HG03139 (cell line): Measurements from ENCODE around the gene FRK.
"Not testable (repeated sequence)": the region's sequence is repeated elsewhere in the genome, so short reads cannot be mapped to it uniquely, and the experiment has no call there.

Experiments used
- ATAC-seq: cut with Tn5 transposase; IDR thresholded peaks from one replicate; pipeline ENCODE4 v1.9.1; 2021; ENCODE audit not compliant: unreplicated experiment

The FRK gene, protein sequence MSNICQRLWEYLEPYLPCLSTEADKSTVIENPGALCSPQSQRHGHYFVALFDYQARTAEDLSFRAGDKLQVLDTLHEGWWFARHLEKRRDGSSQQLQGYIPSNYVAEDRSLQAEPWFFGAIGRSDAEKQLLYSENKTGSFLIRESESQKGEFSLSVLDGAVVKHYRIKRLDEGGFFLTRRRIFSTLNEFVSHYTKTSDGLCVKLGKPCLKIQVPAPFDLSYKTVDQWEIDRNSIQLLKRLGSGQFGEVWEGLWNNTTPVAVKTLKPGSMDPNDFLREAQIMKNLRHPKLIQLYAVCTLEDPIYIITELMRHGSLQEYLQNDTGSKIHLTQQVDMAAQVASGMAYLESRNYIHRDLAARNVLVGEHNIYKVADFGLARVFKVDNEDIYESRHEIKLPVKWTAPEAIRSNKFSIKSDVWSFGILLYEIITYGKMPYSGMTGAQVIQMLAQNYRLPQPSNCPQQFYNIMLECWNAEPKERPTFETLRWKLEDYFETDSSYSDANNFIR

DNA sequence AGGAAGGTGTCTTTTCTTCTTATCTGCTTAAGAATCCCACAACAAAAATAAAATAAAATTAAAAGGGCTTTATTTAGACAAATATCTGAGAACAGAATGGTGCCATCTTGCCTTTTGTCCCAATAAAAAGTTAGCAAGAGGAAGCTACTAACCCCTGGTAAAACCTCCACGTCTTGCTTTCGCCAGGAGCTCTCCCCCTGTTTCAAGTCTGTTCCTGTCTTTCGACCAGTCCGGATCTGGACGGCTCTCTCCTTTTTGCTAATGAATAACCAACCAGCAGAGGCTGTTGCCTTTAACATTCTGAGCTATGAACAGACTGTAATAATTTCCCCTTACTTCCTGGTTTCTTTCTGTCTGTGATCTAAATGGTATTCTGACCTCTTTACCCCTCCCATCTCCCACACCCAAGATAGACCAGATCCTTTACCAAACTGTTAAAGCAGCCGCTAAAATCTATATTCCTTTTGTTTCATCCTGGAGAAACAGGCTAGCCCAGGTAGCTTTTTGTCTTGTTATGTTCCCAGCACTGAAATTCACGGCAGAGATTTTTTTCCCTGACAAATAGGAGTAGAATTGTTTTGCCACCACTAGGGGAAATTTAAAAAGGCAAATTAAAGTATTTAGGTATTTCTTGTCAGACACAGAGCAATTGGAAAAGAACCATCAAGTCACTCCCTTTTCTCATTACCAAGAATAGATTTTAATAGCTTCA, at the start of gene FRK:
Gene FRK (minus strand): TSS at position 320 of the 712 bp plus-strand sequence. CDS start 580 bp downstream, outside the sequence.
- ATAC-seq = no peak

DNA sequence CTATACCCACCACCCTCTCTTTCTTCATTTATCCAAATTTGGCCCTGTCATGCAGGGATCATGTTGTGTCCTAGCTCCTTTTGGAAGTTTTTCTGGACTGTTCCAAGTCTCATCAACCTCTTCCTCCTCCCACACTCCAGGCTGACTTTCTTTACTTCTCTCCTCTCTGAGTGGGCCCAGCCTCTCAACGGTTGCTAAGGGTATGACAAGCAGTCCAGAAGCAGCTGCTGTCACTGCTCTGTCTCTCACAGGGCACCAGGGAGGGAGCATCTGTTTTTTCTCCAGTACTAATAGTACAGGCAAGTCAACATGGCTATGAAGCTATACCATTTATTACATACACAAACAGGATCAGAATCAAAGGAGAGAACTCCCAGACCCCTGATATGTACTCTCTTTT, 48.1 kb upstream of the FRK start:
- no peak for ATAC-seq

DNA sequence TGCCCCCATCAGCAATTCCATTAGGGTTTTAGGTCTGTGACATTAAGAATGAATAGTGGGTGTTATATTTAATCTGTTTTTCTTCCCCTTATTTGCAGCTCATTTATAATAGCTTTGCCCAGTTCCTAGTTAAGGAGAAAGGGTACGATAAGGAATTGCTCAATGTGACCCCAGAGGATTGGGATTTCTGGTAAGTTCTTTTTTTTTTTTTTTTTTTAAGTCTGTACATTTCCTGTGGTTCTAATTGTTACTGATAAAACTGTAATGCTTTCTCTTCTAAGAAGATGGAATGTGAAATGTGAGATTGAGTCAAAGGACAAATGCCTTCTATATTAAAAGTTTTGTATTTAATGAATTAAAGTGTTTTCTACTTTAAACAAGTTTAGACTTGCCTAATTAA, 45.5 kb upstream of the FRK start:
- ATAC-seq = no peak

DNA sequence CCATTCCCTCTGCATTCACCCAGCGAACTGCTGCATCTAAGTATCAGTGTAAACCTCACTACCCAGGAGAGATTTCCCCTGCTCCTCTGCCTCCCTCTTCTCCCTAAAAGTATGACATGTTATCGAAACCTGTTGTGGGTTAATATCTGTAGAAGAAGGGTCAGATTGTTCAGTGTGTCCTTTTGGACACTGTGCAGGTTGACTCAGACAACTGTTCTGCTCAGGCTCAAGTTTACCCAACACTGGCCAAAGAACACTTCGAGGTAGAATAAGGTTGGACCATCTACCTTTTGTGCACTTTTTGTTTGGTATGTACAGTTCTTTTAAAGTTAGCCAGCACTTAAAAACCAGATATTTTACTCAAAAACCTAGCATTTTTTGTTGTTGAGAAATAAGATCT, 44.6 kb upstream of the FRK start:
- ATAC-seq = no peak

DNA sequence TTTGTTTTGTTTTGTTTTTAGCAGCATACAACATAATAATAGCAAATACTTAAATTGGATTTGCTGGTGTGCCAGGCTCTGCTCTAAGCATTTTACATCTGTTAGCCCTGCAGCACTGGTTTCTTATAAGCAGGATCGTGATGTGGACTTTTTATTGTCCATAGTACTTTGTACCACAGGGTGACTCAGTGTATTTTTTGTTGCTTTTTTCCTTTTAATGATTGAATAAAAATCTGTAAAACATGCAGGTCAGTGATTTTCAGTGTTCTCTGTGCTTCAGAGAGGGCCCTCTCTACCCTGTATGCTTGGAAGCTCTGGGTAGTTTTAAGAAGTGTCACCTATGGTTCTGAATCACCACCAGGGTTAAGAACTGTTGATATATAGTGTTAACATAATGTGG, 43.9 kb upstream of the FRK start:
- no peak for ATAC-seq

DNA sequence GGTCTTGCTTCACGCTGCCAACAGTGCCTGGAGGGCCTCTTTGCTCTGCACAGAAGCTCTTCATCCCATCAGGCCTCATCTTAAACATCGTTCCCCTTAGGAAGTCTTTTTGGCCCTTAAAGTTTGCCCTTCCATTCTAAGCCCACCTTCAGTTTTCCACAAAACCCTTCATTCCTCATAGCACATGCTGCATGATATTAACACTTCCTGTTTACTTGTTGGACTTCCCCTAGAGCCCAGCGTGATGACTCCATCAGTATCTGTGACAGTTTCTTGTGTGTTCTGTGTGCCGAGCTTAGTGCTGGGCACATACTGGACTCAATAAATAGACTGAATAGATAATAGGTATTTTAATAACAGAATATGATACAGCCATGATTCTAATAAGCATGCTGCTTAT, 42.2 kb upstream of the FRK start:
- ATAC-seq = no peak

DNA sequence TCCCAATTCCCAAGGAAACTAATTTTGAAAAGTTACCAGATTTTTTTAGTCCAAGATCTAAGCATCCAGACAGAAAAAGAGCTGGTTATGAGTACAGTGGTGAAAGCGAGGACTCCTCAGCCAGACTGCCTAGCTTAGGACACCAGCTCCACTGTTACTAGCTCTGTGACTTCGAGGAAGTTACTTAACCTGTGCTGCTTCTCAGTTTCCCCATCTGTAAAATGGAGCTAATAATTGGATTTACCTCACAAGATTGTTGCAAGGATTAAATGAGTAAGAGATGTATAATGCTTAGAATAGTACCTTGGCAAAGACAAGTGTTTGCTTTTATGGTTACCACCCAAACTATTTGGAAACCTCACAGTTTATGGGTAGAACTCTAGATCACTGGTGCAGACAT, 41.1 kb upstream of the FRK start:
- no peak for ATAC-seq

DNA sequence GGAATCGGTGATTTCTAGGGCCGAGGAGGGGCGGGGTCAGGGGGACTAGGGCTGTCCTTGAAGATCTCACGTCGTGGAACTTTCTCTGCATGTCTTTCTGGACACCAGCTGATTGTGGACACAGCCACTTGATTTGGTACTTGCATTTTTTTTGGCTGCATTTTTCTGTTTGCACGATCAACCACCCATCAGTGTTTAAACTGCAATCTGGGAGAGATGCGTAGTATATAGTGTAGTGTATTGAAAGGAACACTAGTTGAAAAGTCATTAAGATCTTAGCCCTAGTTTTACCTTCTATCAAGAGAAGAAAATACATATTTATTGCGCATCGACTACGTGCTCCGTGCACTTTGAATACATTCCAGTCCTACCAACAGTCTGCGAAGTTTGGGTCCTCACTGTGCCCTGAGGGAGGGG, 40.6 kb upstream of the FRK start:
- no peak for ATAC-seq

DNA sequence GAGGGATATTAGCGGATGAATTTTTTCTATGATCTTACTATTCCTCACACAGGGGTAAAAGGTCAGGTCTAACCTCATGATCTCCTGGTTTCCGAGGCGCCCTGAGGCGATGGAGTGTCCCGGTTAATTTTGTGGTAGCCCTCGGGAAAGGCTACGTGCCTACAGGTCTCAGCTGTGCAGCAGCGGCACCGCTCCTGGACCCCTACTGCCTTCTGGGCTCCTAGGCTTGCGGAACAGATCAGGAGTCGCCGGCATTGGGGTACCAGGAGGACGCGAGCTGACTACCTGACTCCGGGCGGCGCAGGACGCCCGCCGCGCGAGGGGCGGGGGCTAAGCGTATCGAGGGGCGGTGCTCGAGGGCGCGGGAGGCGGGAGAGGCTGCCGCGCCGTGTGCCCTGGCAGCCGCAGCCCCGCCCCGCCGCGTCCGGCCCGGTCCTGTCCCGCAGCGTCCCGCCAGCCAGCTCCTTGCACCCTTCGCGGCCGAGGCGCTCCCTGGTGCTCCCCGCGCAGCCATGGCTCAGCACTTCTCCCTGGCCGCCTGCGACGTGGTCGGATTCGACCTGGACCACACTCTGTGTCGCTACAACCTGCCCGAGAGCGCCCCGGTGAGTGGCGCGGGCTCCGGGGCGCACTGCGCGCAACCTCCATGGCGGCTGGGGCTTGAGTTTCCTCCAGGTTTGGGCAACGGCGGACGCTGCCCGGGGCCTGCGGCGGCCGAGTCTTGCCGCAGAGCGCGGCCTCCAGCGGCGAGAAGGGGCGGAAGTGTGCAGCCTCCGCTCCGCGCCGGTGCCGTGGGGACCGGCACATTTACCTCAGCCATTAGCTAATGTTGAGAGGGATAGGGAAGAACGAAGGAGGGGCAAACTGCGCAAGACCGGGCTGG, 40.0 kb upstream of the FRK start, which contains the start of gene NT5DC1:
Gene NT5DC1 (plus strand): TSS at position 435 of the 883 bp plus-strand sequence. CDS start 78 bp downstream, at position 513.
- peak; percentile 82 for ATAC-seq

DNA sequence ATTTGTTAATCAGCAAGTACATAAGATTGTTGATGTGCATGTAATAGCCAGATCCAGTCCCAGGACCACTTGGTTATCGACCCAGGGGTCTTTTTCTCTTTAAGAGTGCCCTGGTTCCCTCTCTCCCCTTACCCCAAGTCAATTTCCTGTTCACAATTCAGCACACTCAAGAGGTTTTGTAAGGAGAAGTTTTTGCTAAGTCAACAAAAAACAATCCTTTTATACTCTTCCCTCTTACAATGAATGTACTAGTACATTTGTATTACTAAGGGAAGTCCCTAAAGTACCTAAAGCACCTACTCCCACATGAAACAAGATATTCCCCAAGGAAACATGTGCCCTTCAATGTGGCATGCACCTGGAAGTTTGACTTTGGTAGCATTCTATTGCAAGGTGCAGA, 38.3 kb upstream of the FRK start:
- no peak for ATAC-seq

DNA sequence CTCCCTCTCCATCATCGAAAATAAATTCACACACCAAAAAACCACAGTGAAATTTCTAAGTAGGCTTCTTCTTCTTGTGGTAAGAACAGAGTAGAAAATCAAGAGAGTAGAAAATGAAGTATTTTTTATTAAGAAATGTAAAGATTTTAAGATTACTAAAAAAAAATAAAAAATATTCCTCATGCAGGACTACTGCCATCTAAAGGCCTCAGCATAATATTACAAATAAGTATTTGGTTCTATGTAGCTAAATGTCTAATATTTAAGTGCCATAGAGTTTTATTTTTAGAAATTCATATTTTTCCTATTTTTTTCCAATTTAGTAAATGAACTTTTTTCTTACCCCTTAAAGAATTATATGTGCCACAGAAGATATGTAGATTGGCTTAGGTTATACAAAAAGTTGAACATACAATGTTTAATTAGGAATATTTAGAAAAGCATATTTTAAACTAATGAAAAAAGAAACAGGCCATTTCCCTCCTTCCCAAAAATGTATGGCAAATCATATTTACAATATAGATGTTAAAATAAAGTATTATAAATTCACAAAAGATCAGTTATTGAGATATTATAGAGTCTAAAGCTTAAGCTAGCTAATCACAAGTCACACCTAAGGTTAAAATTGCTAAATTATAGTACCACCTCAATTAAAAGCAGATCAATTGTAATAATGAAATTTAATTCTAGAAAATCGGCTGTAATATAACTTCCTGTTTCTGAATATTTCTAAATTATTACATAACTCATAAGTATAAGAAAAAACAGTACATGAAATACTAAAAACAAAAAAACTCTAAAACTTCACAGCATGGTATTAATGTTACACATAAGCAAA, 36.5 kb upstream of the FRK start:
- ATAC-seq = no peak

DNA sequence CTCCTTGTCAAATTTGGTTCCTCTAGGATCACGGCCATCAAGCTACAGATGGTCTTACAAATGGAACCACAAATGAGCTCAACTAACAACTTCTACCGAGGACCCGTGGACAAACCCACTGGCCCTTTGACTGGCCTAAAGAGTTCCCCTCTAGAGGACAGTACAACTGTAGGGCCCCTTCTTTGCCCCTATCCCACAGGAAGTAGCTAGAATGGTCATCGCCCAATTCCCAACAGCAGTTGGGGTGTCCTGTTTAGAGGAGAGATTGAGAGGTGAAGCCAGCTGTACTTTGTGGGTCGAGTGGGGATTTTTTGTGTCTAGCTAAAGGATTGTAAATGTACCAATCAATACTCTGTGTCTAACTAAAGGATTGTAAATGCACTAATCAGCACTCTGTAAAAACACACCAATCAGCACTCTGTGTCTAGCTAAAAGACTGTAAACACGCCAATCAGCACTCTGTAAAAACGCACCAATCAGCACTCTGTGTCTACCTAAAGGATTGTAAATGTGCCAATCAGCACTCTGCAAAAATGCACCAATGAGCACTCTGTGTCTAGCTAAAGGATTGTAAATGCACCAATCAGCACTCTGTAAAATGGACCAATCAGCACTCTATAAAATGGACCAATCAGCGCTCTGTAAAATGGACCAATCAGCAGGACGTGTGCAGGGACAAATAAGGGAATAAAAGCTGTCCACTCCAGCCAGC, 35.5 kb upstream of the FRK start:
- ATAC-seq = not testable (repeated sequence)

DNA sequence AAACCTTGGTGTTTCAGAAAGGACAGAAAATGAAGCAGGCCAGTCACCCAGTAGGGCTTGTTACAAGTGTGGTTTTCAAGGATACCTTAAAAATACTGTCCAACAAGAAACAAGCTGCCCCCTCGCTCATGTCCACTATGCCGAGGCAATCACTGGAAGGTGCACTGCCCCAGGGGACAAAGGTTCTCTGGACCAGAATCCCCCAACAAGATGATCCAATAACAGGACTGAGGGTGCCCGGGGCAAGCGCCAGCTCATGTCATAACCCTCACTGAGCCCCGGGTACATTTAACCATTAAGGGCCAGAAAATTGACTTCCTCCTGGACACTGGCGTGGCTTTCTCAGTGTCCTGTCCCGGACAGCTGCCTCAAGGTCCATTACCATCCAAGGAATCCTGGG, 33.4 kb upstream of the FRK start:
- no peak for ATAC-seq

DNA sequence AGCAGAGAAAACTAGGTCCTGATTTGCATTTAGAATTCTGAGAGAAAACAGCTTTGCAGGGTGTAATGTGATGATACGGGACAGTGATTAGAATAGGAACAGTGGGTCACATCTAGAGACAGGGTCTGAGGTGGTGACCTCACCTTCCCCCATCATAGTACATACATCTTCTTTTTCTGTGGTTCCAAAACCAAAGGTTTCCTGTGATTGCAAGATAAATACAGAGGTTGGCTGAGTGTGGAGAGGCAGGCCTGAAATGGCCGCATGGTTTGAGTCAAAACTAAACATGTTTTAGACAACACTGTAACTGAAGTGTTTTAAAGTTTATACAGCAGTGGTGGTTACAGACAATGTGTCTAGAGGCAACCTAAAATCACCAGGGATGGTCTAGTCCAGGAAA, 29.6 kb upstream of the FRK start:
- ATAC-seq = peak; percentile 61

DNA sequence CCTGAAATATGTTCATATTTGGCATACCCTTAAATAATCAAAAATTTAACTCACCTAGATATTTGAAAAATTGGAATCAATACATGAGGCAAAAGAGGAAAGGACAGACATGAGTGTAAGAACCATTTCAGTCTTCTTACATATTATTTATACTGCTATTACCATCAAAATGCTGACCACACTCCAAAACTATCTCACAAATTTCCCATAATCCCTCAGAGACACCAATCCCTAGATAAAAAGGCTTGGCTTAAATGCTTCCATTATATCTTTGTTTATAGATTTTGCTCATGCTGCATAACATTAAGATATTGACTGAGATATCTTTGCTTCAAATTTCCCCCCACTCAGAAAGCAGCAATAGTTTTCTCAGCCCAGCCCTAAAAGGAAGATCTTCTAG, 28.3 kb upstream of the FRK start:
- ATAC-seq = no peak

DNA sequence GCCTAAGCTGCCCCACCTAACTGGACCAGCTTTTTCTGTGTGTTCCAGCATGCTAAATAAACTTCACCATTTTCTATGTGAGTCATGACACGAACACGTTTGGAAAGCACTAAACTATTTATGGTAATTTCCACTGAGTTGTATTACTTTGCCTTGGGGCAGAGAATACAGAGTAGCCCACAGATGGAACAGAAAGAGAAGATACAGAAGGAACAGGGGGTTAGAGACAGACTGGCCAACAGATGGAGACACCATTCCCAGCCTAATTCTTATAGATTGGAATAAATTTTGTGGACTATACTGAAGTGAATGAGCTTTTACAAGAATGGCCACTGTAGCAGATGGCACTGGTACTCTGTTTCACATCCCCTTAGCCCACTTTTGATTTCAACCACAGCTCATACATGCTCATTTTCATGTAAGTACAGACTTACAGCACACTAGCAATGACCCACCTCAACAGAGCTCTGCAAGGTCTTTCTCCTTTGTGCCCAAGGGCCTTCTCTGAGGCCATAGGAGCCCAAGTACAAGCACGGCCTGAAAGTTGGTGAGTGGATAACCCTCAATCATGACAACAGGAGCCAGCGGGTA, 26.8 kb upstream of the FRK start:
- peak; percentile 96 for ATAC-seq

DNA sequence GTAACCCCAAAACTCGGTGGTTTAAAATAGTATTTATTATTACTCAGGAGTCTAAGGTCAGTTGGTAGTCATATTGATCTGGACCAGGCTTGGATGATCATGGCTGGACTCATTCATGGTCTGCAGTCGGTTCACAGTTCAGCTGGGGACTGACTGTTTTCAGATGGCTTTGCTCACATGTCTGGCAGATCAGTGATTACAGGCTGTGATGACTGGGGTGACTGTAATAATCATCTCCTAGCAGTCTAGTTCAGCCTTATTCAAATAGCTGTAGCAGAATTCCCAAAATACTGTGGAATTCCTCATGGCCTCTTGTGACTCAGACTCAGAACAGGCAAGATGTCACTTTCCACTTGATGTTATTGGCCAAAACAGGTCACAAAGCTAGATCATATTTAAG, 23.6 kb upstream of the FRK start:
- ATAC-seq = no peak

DNA sequence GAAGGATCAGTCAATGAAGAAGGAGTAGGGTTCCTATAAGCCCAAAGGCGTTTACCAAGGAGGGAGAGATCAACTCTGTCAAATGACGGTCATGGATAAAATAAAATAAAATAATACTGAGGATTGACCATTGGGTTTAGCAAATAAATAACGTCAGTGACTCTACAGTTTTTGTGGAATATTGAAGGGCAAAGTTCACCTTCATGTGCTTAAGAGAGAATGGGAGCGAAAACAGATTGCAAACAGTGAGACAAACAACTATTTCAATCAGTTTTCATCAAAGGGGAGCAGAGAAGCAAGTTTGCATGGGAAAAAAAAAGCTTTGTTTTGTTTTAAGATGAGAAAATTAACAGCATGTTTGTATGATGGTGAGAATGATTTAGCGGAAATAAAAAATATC, 22.4 kb upstream of the FRK start:
- ATAC-seq = no peak

DNA sequence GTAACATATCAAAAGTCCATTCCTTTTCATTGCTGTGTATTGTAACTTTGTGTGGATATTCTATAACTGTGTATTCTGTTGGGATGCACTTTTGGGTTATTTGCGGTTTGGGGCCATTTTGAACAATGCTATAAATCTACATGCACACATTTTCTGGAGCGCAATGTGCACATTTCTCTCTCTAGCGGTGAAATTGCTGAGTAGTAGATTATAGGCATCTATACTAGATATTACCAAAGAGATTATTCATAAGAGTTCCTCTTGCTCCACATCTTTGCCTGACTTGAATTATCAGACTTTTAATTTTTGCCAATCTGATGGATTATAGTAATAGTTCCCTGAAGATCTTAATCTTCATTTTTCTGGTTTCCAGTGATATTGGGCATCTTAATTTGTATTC, 18.3 kb upstream of the FRK start:
- no peak for ATAC-seq
